WTC11 (cell line): ENCODE data around the gene UBE3C. TPM values are rescaled to one million over a fixed set of nuclear protein-coding genes. Genes with fewer than 3 reads are reported as not detected.

Experiments used
- CREB1 ChIP-seq: sonication (generic); formaldehyde crosslinking; IDR thresholded peaks from 2 replicates; pipeline ENCODE4 v1.8.0; 2023; ENCODE audit warnings: mild to moderate bottlenecking, missing genetic modification reagents
- ETV6 ChIP-seq: sonication (generic); formaldehyde crosslinking; IDR thresholded peaks from 2 replicates; pipeline ENCODE4 v1.8.1; 2022; ENCODE audit warnings: mild to moderate bottlenecking, missing genetic modification reagents
- FOXP4 ChIP-seq: sonication (generic); formaldehyde crosslinking; IDR thresholded peaks from 2 replicates; pipeline ENCODE4 v1.8.0; 2022; ENCODE audit warnings: mild to moderate bottlenecking, missing genetic modification reagents
- GRHL2 ChIP-seq: fragments of 250-450 bp; sonication (Bioruptor Pico); IDR thresholded peaks from 2 replicates; pipeline ENCODE4 v1.8.0; 2022; ENCODE audit warnings: mild to moderate bottlenecking, moderate library complexity; ENCODE audit not compliant: insufficient replicate concordance, severe bottlenecking
- NFE2L1 ChIP-seq: sonication (generic); formaldehyde crosslinking; IDR thresholded peaks from 2 replicates; pipeline ENCODE4 v1.8.1; 2023; ENCODE audit warnings: missing genetic modification reagents
- NR3C1 ChIP-seq: sonication (generic); formaldehyde crosslinking; conservative IDR thresholded peaks from 2 replicates; pipeline ENCODE4 v1.8.1; 2023; ENCODE audit warnings: low read depth, mild to moderate bottlenecking, missing genetic modification reagents
- SMAD3 ChIP-seq: sonication (generic); formaldehyde crosslinking; IDR thresholded peaks from 2 replicates; pipeline ENCODE4 v1.8.0; 2022; ENCODE audit warnings: missing genetic modification reagents, mild to moderate bottlenecking, borderline replicate concordance
- SOX15 ChIP-seq: fragments of 250-450 bp; sonication (Bioruptor Pico); IDR thresholded peaks from 2 replicates; pipeline ENCODE4 v1.9.0; 2021; ENCODE audit warnings: mild to moderate bottlenecking
- TP53 ChIP-seq: sonication (generic); formaldehyde crosslinking; IDR thresholded peaks from 2 replicates; pipeline ENCODE4 v1.8.1; 2023; ENCODE audit warnings: mild to moderate bottlenecking, missing genetic modification reagents
- ZMAT4 ChIP-seq: fragments of 250-450 bp; sonication (Bioruptor Pico); IDR thresholded peaks from 2 replicates; pipeline ENCODE4 v1.9.0; 2021; ENCODE audit warnings: mild to moderate bottlenecking
- ZNF232 ChIP-seq: sonication (generic); formaldehyde crosslinking; IDR thresholded peaks from 2 replicates; pipeline ENCODE4 v1.8.0; 2022; ENCODE audit warnings: mild to moderate bottlenecking, missing genetic modification reagents
- ZNF317 ChIP-seq: sonication (generic); formaldehyde crosslinking; IDR thresholded peaks from 2 replicates; pipeline ENCODE4 v1.8.1; 2023; ENCODE audit warnings: low read depth, mild to moderate bottlenecking, moderate library complexity, missing genetic modification reagents, borderline replicate concordance
- ZNF423 ChIP-seq: fragments of 250-450 bp; sonication (Bioruptor Pico); IDR thresholded peaks from 2 replicates; pipeline ENCODE4 v2.1.2; 2022; ENCODE audit warnings: mild to moderate bottlenecking, moderate library complexity
- ZNF671 ChIP-seq: fragments of 250-450 bp; sonication (Bioruptor Pico); IDR thresholded peaks from 2 replicates; pipeline ENCODE4 v1.8.0; 2021; ENCODE audit warnings: mild to moderate bottlenecking
- ZSCAN18 ChIP-seq: fragments of 250-450 bp; sonication (Bioruptor Pico); IDR thresholded peaks from 2 replicates; pipeline ENCODE4 v2.1.2; 2022; ENCODE audit warnings: mild to moderate bottlenecking, moderate library complexity
- total RNA-seq: library from RNA; stranded (reverse); gene quantifications from 3 replicates; pipeline ENCODE4 v1.2.3, GENCODE V29; 2021
- TF ChIP-seq, protein P1 (sequence below): sonication (generic); formaldehyde crosslinking; IDR thresholded peaks from 2 replicates; pipeline ENCODE4 v1.8.0; 2023; ENCODE audit warnings: mild to moderate bottlenecking, missing genetic modification reagents
- TF ChIP-seq, protein P2 (sequence below): fragments of 250-450 bp; sonication (Bioruptor Pico); IDR thresholded peaks from 2 replicates; pipeline ENCODE4 v1.9.0; 2021; ENCODE audit warnings: moderate library complexity, mild to moderate bottlenecking, inconsistent platforms, borderline replicate concordance
- TF ChIP-seq, protein P3 (sequence below): sonication (generic); formaldehyde crosslinking; conservative IDR thresholded peaks from 2 replicates; pipeline ENCODE4 v1.8.1; 2022; ENCODE audit warnings: mild to moderate bottlenecking, missing genetic modification reagents
- TF ChIP-seq, protein P4 (sequence below): sonication (generic); formaldehyde crosslinking; IDR thresholded peaks from 2 replicates; pipeline ENCODE4 v1.8.0; 2022; ENCODE audit warnings: missing genetic modification reagents
- TF ChIP-seq, protein P5 (sequence below): sonication (generic); formaldehyde crosslinking; IDR thresholded peaks from 2 replicates; pipeline ENCODE4 v1.8.0; 2022; ENCODE audit warnings: mild to moderate bottlenecking, missing genetic modification reagents
- TF ChIP-seq, protein P6 (sequence below): sonication (generic); formaldehyde crosslinking; IDR thresholded peaks from 2 replicates; pipeline ENCODE4 v1.8.1; 2023; ENCODE audit warnings: mild to moderate bottlenecking, missing genetic modification reagents

UBE3C gene
- total RNA-seq, 1 experiment from 2014 or later, result 59.7 TPM

GRCh38 chr7:157309988-157310668 lies 171.4 kb downstream of the UBE3C start (continued):
- TF ChIP-seq, protein P1, sequence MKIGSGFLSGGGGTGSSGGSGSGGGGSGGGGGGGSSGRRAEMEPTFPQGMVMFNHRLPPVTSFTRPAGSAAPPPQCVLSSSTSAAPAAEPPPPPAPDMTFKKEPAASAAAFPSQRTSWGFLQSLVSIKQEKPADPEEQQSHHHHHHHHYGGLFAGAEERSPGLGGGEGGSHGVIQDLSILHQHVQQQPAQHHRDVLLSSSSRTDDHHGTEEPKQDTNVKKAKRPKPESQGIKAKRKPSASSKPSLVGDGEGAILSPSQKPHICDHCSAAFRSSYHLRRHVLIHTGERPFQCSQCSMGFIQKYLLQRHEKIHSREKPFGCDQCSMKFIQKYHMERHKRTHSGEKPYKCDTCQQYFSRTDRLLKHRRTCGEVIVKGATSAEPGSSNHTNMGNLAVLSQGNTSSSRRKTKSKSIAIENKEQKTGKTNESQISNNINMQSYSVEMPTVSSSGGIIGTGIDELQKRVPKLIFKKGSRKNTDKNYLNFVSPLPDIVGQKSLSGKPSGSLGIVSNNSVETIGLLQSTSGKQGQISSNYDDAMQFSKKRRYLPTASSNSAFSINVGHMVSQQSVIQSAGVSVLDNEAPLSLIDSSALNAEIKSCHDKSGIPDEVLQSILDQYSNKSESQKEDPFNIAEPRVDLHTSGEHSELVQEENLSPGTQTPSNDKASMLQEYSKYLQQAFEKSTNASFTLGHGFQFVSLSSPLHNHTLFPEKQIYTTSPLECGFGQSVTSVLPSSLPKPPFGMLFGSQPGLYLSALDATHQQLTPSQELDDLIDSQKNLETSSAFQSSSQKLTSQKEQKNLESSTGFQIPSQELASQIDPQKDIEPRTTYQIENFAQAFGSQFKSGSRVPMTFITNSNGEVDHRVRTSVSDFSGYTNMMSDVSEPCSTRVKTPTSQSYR, result 0 out of 2 replicates have a peak, but pooled peaks have one; percentile 51
- TF ChIP-seq ZMAT4 (peak; percentile 100), NR3C1 (CRISPR knock-in tag) (no peak; the same call in 1 of the 2 replicates), ZNF423 (CRISPR knock-in tag) (0 out of 2 replicates have a peak, but pooled peaks have one; percentile 4), ZNF232 (CRISPR knock-in tag) (no peak), SMAD3 (CRISPR knock-in tag) (peak; percentile 57; the same call in 1 of the 2 replicates), CREB1 (CRISPR knock-in tag) (peak; percentile 57; the same call in 1 of the 2 replicates), TP53 (CRISPR knock-in tag) (peak; percentile 84; the same call in 1 of the 2 replicates), NFE2L1 (peak; percentile 10; the same call in 1 of the 2 replicates), ZNF671 (CRISPR knock-in tag) (0 out of 2 replicates have a peak, but pooled peaks have one; percentile 41), ZNF317 (CRISPR knock-in tag) (peak; percentile 21; the same call in 1 of the 2 replicates), GRHL2 (CRISPR knock-in tag) (no peak), FOXP4 (peak; percentile 96), ETV6 (CRISPR knock-in tag) (peak; percentile 96), ZSCAN18 (CRISPR knock-in tag) (0 out of 2 replicates have a peak, but pooled peaks have one; percentile 15), SOX15 (no peak)
- TF ChIP-seq, protein P2, sequence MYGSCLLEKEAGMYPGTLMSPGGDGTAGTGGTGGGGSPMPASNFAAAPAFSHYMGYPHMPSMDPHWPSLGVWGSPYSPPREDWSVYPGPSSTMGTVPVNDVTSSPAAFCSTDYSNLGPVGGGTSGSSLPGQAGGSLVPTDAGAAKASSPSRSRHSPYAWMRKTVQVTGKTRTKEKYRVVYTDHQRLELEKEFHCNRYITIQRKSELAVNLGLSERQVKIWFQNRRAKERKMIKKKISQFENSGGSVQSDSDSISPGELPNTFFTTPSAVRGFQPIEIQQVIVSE, result no peak
- TF ChIP-seq, protein P3, sequence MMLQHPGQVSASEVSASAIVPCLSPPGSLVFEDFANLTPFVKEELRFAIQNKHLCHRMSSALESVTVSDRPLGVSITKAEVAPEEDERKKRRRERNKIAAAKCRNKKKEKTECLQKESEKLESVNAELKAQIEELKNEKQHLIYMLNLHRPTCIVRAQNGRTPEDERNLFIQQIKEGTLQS, result no peak
- TF ChIP-seq, protein P4, sequence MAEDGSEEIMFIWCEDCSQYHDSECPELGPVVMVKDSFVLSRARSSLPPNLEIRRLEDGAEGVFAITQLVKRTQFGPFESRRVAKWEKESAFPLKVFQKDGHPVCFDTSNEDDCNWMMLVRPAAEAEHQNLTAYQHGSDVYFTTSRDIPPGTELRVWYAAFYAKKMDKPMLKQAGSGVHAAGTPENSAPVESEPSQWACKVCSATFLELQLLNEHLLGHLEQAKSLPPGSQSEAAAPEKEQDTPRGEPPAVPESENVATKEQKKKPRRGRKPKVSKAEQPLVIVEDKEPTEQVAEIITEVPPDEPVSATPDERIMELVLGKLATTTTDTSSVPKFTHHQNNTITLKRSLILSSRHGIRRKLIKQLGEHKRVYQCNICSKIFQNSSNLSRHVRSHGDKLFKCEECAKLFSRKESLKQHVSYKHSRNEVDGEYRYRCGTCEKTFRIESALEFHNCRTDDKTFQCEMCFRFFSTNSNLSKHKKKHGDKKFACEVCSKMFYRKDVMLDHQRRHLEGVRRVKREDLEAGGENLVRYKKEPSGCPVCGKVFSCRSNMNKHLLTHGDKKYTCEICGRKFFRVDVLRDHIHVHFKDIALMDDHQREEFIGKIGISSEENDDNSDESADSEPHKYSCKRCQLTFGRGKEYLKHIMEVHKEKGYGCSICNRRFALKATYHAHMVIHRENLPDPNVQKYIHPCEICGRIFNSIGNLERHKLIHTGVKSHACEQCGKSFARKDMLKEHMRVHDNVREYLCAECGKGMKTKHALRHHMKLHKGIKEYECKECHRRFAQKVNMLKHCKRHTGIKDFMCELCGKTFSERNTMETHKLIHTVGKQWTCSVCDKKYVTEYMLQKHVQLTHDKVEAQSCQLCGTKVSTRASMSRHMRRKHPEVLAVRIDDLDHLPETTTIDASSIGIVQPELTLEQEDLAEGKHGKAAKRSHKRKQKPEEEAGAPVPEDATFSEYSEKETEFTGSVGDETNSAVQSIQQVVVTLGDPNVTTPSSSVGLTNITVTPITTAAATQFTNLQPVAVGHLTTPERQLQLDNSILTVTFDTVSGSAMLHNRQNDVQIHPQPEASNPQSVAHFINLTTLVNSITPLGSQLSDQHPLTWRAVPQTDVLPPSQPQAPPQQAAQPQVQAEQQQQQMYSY (CRISPR knock-in tag), result no peak
- TF ChIP-seq, protein P5, sequence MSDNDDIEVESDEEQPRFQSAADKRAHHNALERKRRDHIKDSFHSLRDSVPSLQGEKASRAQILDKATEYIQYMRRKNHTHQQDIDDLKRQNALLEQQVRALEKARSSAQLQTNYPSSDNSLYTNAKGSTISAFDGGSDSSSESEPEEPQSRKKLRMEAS (CRISPR knock-in tag), result peak; percentile 32; the same call in 1 of the 2 replicates
- TF ChIP-seq, protein P6, sequence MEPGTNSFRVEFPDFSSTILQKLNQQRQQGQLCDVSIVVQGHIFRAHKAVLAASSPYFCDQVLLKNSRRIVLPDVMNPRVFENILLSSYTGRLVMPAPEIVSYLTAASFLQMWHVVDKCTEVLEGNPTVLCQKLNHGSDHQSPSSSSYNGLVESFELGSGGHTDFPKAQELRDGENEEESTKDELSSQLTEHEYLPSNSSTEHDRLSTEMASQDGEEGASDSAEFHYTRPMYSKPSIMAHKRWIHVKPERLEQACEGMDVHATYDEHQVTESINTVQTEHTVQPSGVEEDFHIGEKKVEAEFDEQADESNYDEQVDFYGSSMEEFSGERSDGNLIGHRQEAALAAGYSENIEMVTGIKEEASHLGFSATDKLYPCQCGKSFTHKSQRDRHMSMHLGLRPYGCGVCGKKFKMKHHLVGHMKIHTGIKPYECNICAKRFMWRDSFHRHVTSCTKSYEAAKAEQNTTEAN, result no peak
